NB4 (cell line): Measurements from ENCODE around the gene RBM39.

Experiments
- CTCF ChIP-seq: IDR thresholded peaks from one replicate; pipeline ENCODE4 v1.5.1; 2012; ENCODE audit warnings: low read depth, low read length
- MAX ChIP-seq: IDR thresholded peaks from 2 replicates; pipeline ENCODE4 v1.6.1; 2011; ENCODE audit warnings: low read depth, low read length
- MYC ChIP-seq: IDR thresholded peaks from 2 replicates; pipeline ENCODE4 v1.6.1; 2011; ENCODE audit warnings: low read depth, low read length
- POLR2A ChIP-seq: IDR thresholded peaks from 2 replicates; pipeline ENCODE4 v1.6.1; 2011; ENCODE audit warnings: mild to moderate bottlenecking; ENCODE audit not compliant: insufficient read length; ENCODE audit errors: extremely low read depth

DNA sequence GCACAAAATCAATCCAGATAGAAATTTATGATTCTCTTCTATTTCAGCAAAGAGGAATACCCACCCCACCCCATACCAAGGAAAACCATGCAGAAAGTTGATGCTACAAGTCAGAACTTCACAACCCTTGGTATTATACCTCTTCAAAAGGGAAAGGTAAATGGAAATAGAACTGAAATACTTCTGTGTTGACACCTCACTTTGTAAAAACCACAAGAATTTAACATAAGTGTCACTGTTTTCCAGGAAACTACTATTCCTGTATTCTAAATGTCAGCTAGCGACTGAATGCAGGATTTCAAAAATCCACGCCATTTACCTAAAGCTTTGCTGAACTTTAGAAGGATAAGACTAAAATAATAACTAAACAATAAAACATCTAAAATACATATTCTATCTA is 81.0 kb downstream of the RBM39 start:
- TF ChIP-seq CTCF (no peak), POLR2A (no peak), MAX (no peak), MYC (no peak)
